PC-3 (cell line): ENCODE data around the gene UBE2QL1. TPM values are rescaled to one million over a fixed set of nuclear protein-coding genes. Genes with fewer than 3 reads are reported as not detected.

Source experiments
- ATAC-seq: fragments of 200-7000 bp; cut with Tn5 transposase; 2 replicates; pipeline ENCODE4 v1.9.1; 2020; ENCODE audit warnings: mild to moderate bottlenecking, moderate library complexity
- BruUV-seq: library from RNA; stranded (reverse); fragments of 400-500 nt; replicated peaks from 2 replicates; lab custom pipeline; 2021; lab: Mats Ljungman, UMichigan
- CTCF ChIA-PET: fragments of 300-600 bp; sonication (Branson Sonifier 250); formaldehyde crosslinking; loops from one replicate; lab custom pipeline; 2022; ENCODE audit warnings: antibody characterized with exemption; lab: Charles Lee
- POLR2A ChIA-PET: fragments of 300-600 bp; sonication (Branson Sonifier 250); formaldehyde crosslinking; loops from one replicate; lab custom pipeline; 2022; ENCODE audit warnings: antibody characterized with exemption; ENCODE audit not compliant: unreplicated experiment; lab: Charles Lee
- DNase-seq: peaks from one replicate; pipeline ENCODE4 v3.0.0-alpha.2; 2015
- H2AFZ ChIP-seq: fragments of 300-600 bp; sonication (generic); 2 replicates; pipeline ENCODE4 v1.6.0; 2016; ENCODE audit warnings: antibody characterized with exemption, low read length
- H3F3A ChIP-seq: fragments of 300-600 bp; sonication (generic); one replicate; pipeline ENCODE4 v1.6.0; 2017; ENCODE audit warnings: antibody characterized with exemption, low read length, control low read depth, mild to moderate bottlenecking; ENCODE audit not compliant: unreplicated experiment
- H3K27ac ChIP-seq: fragments of 300-600 bp; sonication (generic); 2 replicates; pipeline ENCODE4 v1.5.1; 2016; ENCODE audit warnings: mild to moderate bottlenecking, low read length
- H3K27me3 ChIP-seq: fragments of 300-600 bp; sonication (generic); 2 replicates; pipeline ENCODE4 v1.6.1; 2016; ENCODE audit warnings: low read length, mixed read lengths
- H3K36me3 ChIP-seq: fragments of 300-600 bp; sonication (generic); 2 replicates; pipeline ENCODE4 v1.6.1; 2016; ENCODE audit warnings: low read depth, mixed run types, low read length, mixed read lengths
- H3K4me1 ChIP-seq: fragments of 300-600 bp; sonication (generic); 2 replicates; pipeline ENCODE4 v1.5.1; 2016; ENCODE audit warnings: low read length; ENCODE audit not compliant: insufficient read depth
- H3K4me2 ChIP-seq: fragments of 300-600 bp; sonication (generic); 2 replicates; pipeline ENCODE4 v1.6.0; 2016; ENCODE audit warnings: low read length
- H3K4me3 ChIP-seq: fragments of 300-600 bp; sonication (generic); 2 replicates; pipeline ENCODE4 v1.5.1; 2016; ENCODE audit warnings: mild to moderate bottlenecking, low read length, mixed read lengths
- H3K79me2 ChIP-seq: fragments of 300-600 bp; sonication (generic); 2 replicates; pipeline ENCODE4 v1.6.1; 2017; ENCODE audit warnings: low read length, mixed read lengths
- H3K9ac ChIP-seq: fragments of 300-600 bp; sonication (generic); 2 replicates; pipeline ENCODE4 v1.6.0; 2016; ENCODE audit warnings: mild to moderate bottlenecking, low read length
- H3K9me2 ChIP-seq: fragments of 300-600 bp; sonication (generic); replicated peaks from 2 replicates; pipeline ENCODE4 v1.6.1; 2016; ENCODE audit warnings: mixed run types, low read length, mixed read lengths
- H3K9me3 ChIP-seq: fragments of 300-600 bp; sonication (generic); 2 replicates; pipeline ENCODE4 v1.6.1; 2016; ENCODE audit warnings: low read length, mixed read lengths
- H4K20me1 ChIP-seq: fragments of 300-600 bp; sonication (generic); 2 replicates; pipeline ENCODE4 v1.6.1; 2016; ENCODE audit warnings: low read length, mixed read lengths
- CTCF ChIP-seq: fragments of 300-600 bp; sonication (generic); conservative IDR thresholded peaks from 2 replicates; pipeline ENCODE4 v1.5.1; 2017; ENCODE audit warnings: antibody characterized with exemption, low read depth, mild to moderate bottlenecking, low read length
- EZH2 ChIP-seq: fragments of 300-600 bp; sonication (generic); IDR thresholded peaks from one replicate; pipeline ENCODE4 v1.6.1; 2017; ENCODE audit warnings: antibody characterized with exemption, mild to moderate bottlenecking, low read length; ENCODE audit not compliant: unreplicated experiment
- EZH2phosphoT487 ChIP-seq: fragments of 300-600 bp; sonication (generic); IDR thresholded peaks from 2 replicates; pipeline ENCODE4 v1.6.1; 2018; ENCODE audit warnings: mild to moderate bottlenecking, antibody characterized with exemption, low read length, borderline replicate concordance
- intact Hi-C: fragments of 100-400 bp; cut with micrococcal nuclease; formaldehyde crosslinking; loops from 2 replicates; pipeline ENCODE4 v1.9.0; 2023
- total RNA-seq: library from RNA; depleted of rRNA; stranded (reverse); fragments of >200 nt; gene quantifications from 2 replicates; pipeline ENCODE4 v1.2.3, GENCODE V29; 2014

The UBE2QL1 gene
- total RNA-seq, 1 experiment from 2014 or later: 8.8 TPM

GRCh38 chr5:6496207-6496584 is 47.5 kb downstream of the UBE2QL1 start:
- Histone ChIP-seq H3K36me3 (no peaks in the 10 kb centered on the region), H4K20me1 (no peaks in the 10 kb centered on the region), H3F3A (no peaks in the 10 kb centered on the region), H3K4me1 (peaks cover 32% of the 10 kb centered on the region), H2AFZ (no peak overlapping the region), H3K4me2 (no peak overlapping the region), H3K79me2 (no peaks in the 10 kb centered on the region), H3K27me3 (no peaks in the 10 kb centered on the region), H3K27ac (no peak overlapping the region), H3K4me3 (no peak overlapping the region), H3K9me2 (no peaks in the 10 kb centered on the region), H3K9ac (no peak overlapping the region), H3K9me3 (no peaks in the 10 kb centered on the region)
- no peak for ATAC-seq
- ChIA-PET CTCF (no interaction called here), POLR2A (no interaction called here)
- DNase-seq: no peak
- TF ChIP-seq EZH2 (no peak), CTCF (no peak), EZH2phosphoT487 (no peak)
- intact Hi-C loops: no loop called here
- BruUV-seq: no TSS peak

- Histone ChIP-seq H3K9me3 (no peaks in the 10 kb centered on the region), H3K27me3 (no peaks in the 10 kb centered on the region), H2AFZ (no peak overlapping the region), H3K4me2 (no peak overlapping the region), H3K9ac (no peak overlapping the region), H3K36me3 (no peaks in the 10 kb centered on the region), H3K27ac (no peak overlapping the region), H4K20me1 (no peaks in the 10 kb centered on the region), H3F3A (no peaks in the 10 kb centered on the region), H3K4me1 (peaks cover 32% of the 10 kb centered on the region), H3K4me3 (no peak overlapping the region), H3K9me2 (no peaks in the 10 kb centered on the region), H3K79me2 (no peaks in the 10 kb centered on the region)
- TF ChIP-seq CTCF: no peak
- TF ChIP-seq EZH2phosphoT487: no peak
- no peak for TF ChIP-seq EZH2
- ChIA-PET POLR2A (no interaction called here), CTCF (no interaction called here)
- DNase-seq (peak; percentile 32), ATAC-seq (no peak)
- intact Hi-C loops: no loop called here
- no TSS peak for BruUV-seq
These were observed 48.0 kb downstream of the UBE2QL1 start for GRCh38 chr5:6496636-6497035.

- Histone ChIP-seq H3K4me2 (no peak overlapping the region), H3K36me3 (no peaks in the 10 kb centered on the region), H3F3A (no peaks in the 10 kb centered on the region), H3K9me3 (no peaks in the 10 kb centered on the region), H3K27ac (no peak overlapping the region), H3K79me2 (no peaks in the 10 kb centered on the region), H2AFZ (no peak overlapping the region), H3K9ac (no peak overlapping the region), H3K27me3 (no peaks in the 10 kb centered on the region), H3K4me3 (no peak overlapping the region), H4K20me1 (no peaks in the 10 kb centered on the region), H3K9me2 (no peaks in the 10 kb centered on the region), H3K4me1 (peaks cover 30% of the 10 kb centered on the region)
- no peak for DNase-seq
- CTCF ChIA-PET: no interaction called here
- intact Hi-C loops: no loop called here
- POLR2A ChIA-PET: no interaction called here
- TF ChIP-seq EZH2: no peak
- TF ChIP-seq CTCF: no peak
- TF ChIP-seq EZH2phosphoT487: no peak
- BruUV-seq: no TSS peak
- no peak for ATAC-seq
These were observed 48.6 kb downstream of the UBE2QL1 start for GRCh38 chr5:6497262-6497661.
